ENCODE results near the gene DNAJB11.
"Not testable (repeated sequence)": the region's sequence is repeated elsewhere in the genome, so short reads cannot be mapped to it uniquely, and the experiment has no call there.

DNAJB11 gene

GRCh38 chr3:186552408-186553031, 18.0 kb upstream of the DNAJB11 start:
- Histone ChIP-seq H3K27ac (ENCODE audit: low read depth in 2 of 2, low read length in 2 of 2) (no peak overlapping the region), H3K27me3 (ENCODE audit: control insufficient read depth in 2 of 2, insufficient read depth in 2 of 2, low read length in 2 of 2) (no peaks in the 10 kb centered on the region), H3K9me3 (ENCODE audit: control insufficient read depth in 2 of 2, low read length in 2 of 2) (no peaks in the 10 kb centered on the region), H3K9ac (ENCODE audit: low read depth in 1 of 2, low read length in 2 of 2) (no peak overlapping the region), H3K4me3 (ENCODE audit: low read length in 2 of 2) (no peak overlapping the region), H3K36me3 (ENCODE audit: control insufficient read depth in 2 of 2, insufficient read depth in 2 of 2, low read length in 2 of 2) (peaks cover 28 to 48% of the 10 kb centered on the region in 2 donors), H3K4me1 (ENCODE audit: control insufficient read depth in 2 of 2, insufficient read depth in 2 of 2, low read length in 2 of 2) (peaks cover 0 to 5% of the 10 kb centered on the region in 2 donors)

- no peak overlapping the region for H3K27ac ChIP-seq (ENCODE audit: low read depth in 2 of 2, low read length in 2 of 2)
- no peaks in the 10 kb centered on the region for H3K9me3 ChIP-seq (ENCODE audit: control insufficient read depth in 2 of 2, low read length in 2 of 2)
- no peaks in the 10 kb centered on the region for H3K27me3 ChIP-seq (ENCODE audit: control insufficient read depth in 2 of 2, insufficient read depth in 2 of 2, low read length in 2 of 2)
- H3K9ac ChIP-seq (ENCODE audit: low read depth in 1 of 2, low read length in 2 of 2) = no peak overlapping the region
- no peak overlapping the region for H3K4me3 ChIP-seq (ENCODE audit: low read length in 2 of 2)
- H3K36me3 ChIP-seq (ENCODE audit: control insufficient read depth in 2 of 2, insufficient read depth in 2 of 2, low read length in 2 of 2) = peaks cover 3 to 11% of the 10 kb centered on the region in 2 donors
- H3K4me1 ChIP-seq (ENCODE audit: control insufficient read depth in 2 of 2, insufficient read depth in 2 of 2, low read length in 2 of 2) = peaks cover 8 to 10% of the 10 kb centered on the region in 2 donors
Observed at GRCh38 chr3:186564586-186564985, 5.9 kb upstream of the DNAJB11 start.

GRCh38 chr3:186566772-186567071, 3.8 kb upstream of the DNAJB11 start:
- H3K36me3 ChIP-seq (ENCODE audit: control insufficient read depth in 2 of 2, insufficient read depth in 2 of 2, low read length in 2 of 2) = peaks cover 3 to 11% of the 10 kb centered on the region in 2 donors
- H3K9ac ChIP-seq (ENCODE audit: low read depth in 1 of 2, low read length in 2 of 2) = peak overlapping the region; percentile 98 to 99
- H3K27me3 ChIP-seq (ENCODE audit: control insufficient read depth in 2 of 2, insufficient read depth in 2 of 2, low read length in 2 of 2) = no peaks in the 10 kb centered on the region
- peak overlapping the region; percentile 97 to 98 for H3K27ac ChIP-seq (ENCODE audit: low read depth in 2 of 2, low read length in 2 of 2)
- peaks cover 20 to 21% of the 10 kb centered on the region in 2 donors for H3K4me1 ChIP-seq (ENCODE audit: control insufficient read depth in 2 of 2, insufficient read depth in 2 of 2, low read length in 2 of 2)
- no peaks in the 10 kb centered on the region for H3K9me3 ChIP-seq (ENCODE audit: control insufficient read depth in 2 of 2, low read length in 2 of 2)
- peak overlapping the region; percentile 94 to 98 for H3K4me3 ChIP-seq (ENCODE audit: low read length in 2 of 2)

GRCh38 chr3:186567072-186567921, 3.2 kb upstream of the DNAJB11 start, which contains the start of gene TBCCD1:
Gene TBCCD1 (minus strand): TSS chr3:186567339. CDS start chr3:186564329, 3,010 bp downstream.
- Histone ChIP-seq H3K4me1 (ENCODE audit: control insufficient read depth in 2 of 2, insufficient read depth in 2 of 2, low read length in 2 of 2) (peaks cover 23 to 25% of the 10 kb centered on the region in 2 donors), H3K36me3 (ENCODE audit: control insufficient read depth in 2 of 2, insufficient read depth in 2 of 2, low read length in 2 of 2) (peaks cover 3 to 11% of the 10 kb centered on the region in 2 donors), H3K9ac (ENCODE audit: low read depth in 1 of 2, low read length in 2 of 2) (peak within 1 kb of the TSS; percentile 98 to 99), H3K4me3 (ENCODE audit: low read length in 2 of 2) (peak within 1 kb of the TSS; percentile 94 to 98), H3K9me3 (ENCODE audit: control insufficient read depth in 2 of 2, low read length in 2 of 2) (no peaks in the 10 kb centered on the region), H3K27ac (ENCODE audit: low read depth in 2 of 2, low read length in 2 of 2) (peak within 1 kb of the TSS; percentile 97 to 98), H3K27me3 (ENCODE audit: control insufficient read depth in 2 of 2, insufficient read depth in 2 of 2, low read length in 2 of 2) (no peaks in the 10 kb centered on the region)

- Histone ChIP-seq H3K4me1 (ENCODE audit: control insufficient read depth in 2 of 2, insufficient read depth in 2 of 2, low read length in 2 of 2) (peaks cover 23 to 25% of the 10 kb centered on the region in 2 donors), H3K4me3 (ENCODE audit: low read length in 2 of 2) (peak overlapping the region; percentile 82 to 98), H3K9ac (ENCODE audit: low read depth in 1 of 2, low read length in 2 of 2) (peak overlapping the region; percentile 42 to 63), H3K36me3 (ENCODE audit: control insufficient read depth in 2 of 2, insufficient read depth in 2 of 2, low read length in 2 of 2) (peaks cover 8 to 13% of the 10 kb centered on the region in 2 donors), H3K27ac (ENCODE audit: low read depth in 2 of 2, low read length in 2 of 2) (peak overlapping the region in 1 of 2 donors; percentile 76)
- not testable (repeated sequence) for H3K27me3 ChIP-seq (ENCODE audit: control insufficient read depth in 2 of 2, insufficient read depth in 2 of 2, low read length in 2 of 2); H3K9me3 ChIP-seq (ENCODE audit: control insufficient read depth in 2 of 2, low read length in 2 of 2)
Observed at GRCh38 chr3:186569361-186569760, 1.2 kb upstream of the DNAJB11 start.

- peak overlapping the region; percentile 59 to 76 for H3K27ac ChIP-seq (ENCODE audit: low read depth in 2 of 2, low read length in 2 of 2)
- H3K4me1 ChIP-seq (ENCODE audit: control insufficient read depth in 2 of 2, insufficient read depth in 2 of 2, low read length in 2 of 2) = peaks cover 23 to 25% of the 10 kb centered on the region in 2 donors
- peak overlapping the region; percentile 42 to 63 for H3K9ac ChIP-seq (ENCODE audit: low read depth in 1 of 2, low read length in 2 of 2)
- H3K27me3 ChIP-seq (ENCODE audit: control insufficient read depth in 2 of 2, insufficient read depth in 2 of 2, low read length in 2 of 2) = no peaks in the 10 kb centered on the region
- no peaks in the 10 kb centered on the region for H3K9me3 ChIP-seq (ENCODE audit: control insufficient read depth in 2 of 2, low read length in 2 of 2)
- H3K36me3 ChIP-seq (ENCODE audit: control insufficient read depth in 2 of 2, insufficient read depth in 2 of 2, low read length in 2 of 2) = peaks cover 8 to 16% of the 10 kb centered on the region in 2 donors
- H3K4me3 ChIP-seq (ENCODE audit: low read length in 2 of 2) = peak overlapping the region; percentile 82 to 98
Observed at GRCh38 chr3:186569779-186570095, 783 bp upstream of the DNAJB11 start.

GRCh38 chr3:186570941-186571643, 572 bp downstream of the DNAJB11 start:
- Histone ChIP-seq H3K27ac (ENCODE audit: low read depth in 2 of 2, low read length in 2 of 2) (peak overlapping the region; percentile 90 to 94), H3K4me1 (ENCODE audit: control insufficient read depth in 2 of 2, insufficient read depth in 2 of 2, low read length in 2 of 2) (peaks cover 23 to 24% of the 10 kb centered on the region in 2 donors), H3K36me3 (ENCODE audit: control insufficient read depth in 2 of 2, insufficient read depth in 2 of 2, low read length in 2 of 2) (peaks cover 17 to 29% of the 10 kb centered on the region in 2 donors), H3K9ac (ENCODE audit: low read depth in 1 of 2, low read length in 2 of 2) (peak overlapping the region; percentile 94 to 95), H3K9me3 (ENCODE audit: control insufficient read depth in 2 of 2, low read length in 2 of 2) (no peaks in the 10 kb centered on the region), H3K4me3 (ENCODE audit: low read length in 2 of 2) (peak overlapping the region; percentile 98 to 99), H3K27me3 (ENCODE audit: control insufficient read depth in 2 of 2, insufficient read depth in 2 of 2, low read length in 2 of 2) (no peaks in the 10 kb centered on the region)

GRCh38 chr3:186571644-186572013, 1.1 kb downstream of the DNAJB11 start:
- Histone ChIP-seq H3K4me1 (ENCODE audit: control insufficient read depth in 2 of 2, insufficient read depth in 2 of 2, low read length in 2 of 2) (peaks cover 20 to 23% of the 10 kb centered on the region in 2 donors), H3K4me3 (ENCODE audit: low read length in 2 of 2) (peak overlapping the region; percentile 98 to 99), H3K36me3 (ENCODE audit: control insufficient read depth in 2 of 2, insufficient read depth in 2 of 2, low read length in 2 of 2) (peaks cover 21 to 35% of the 10 kb centered on the region in 2 donors), H3K27ac (ENCODE audit: low read depth in 2 of 2, low read length in 2 of 2) (no peak overlapping the region), H3K9ac (ENCODE audit: low read depth in 1 of 2, low read length in 2 of 2) (peak overlapping the region; percentile 94 to 95), H3K9me3 (ENCODE audit: control insufficient read depth in 2 of 2, low read length in 2 of 2) (no peaks in the 10 kb centered on the region), H3K27me3 (ENCODE audit: control insufficient read depth in 2 of 2, insufficient read depth in 2 of 2, low read length in 2 of 2) (no peaks in the 10 kb centered on the region)

GRCh38 chr3:186577521-186577920, 7.0 kb downstream of the DNAJB11 start:
- peaks cover 54 to 85% of the 10 kb centered on the region in 2 donors for H3K36me3 ChIP-seq (ENCODE audit: control insufficient read depth in 2 of 2, insufficient read depth in 2 of 2, low read length in 2 of 2)
- H3K4me1 ChIP-seq (ENCODE audit: control insufficient read depth in 2 of 2, insufficient read depth in 2 of 2, low read length in 2 of 2) = no peaks in the 10 kb centered on the region
- no peak overlapping the region for H3K4me3 ChIP-seq (ENCODE audit: low read length in 2 of 2)
- H3K9me3 ChIP-seq (ENCODE audit: control insufficient read depth in 2 of 2, low read length in 2 of 2) = no peaks in the 10 kb centered on the region
- no peaks in the 10 kb centered on the region for H3K27me3 ChIP-seq (ENCODE audit: control insufficient read depth in 2 of 2, insufficient read depth in 2 of 2, low read length in 2 of 2)
- no peak overlapping the region for H3K9ac ChIP-seq (ENCODE audit: low read depth in 1 of 2, low read length in 2 of 2)
- no peak overlapping the region for H3K27ac ChIP-seq (ENCODE audit: low read depth in 2 of 2, low read length in 2 of 2)

- Histone ChIP-seq H3K4me3 (ENCODE audit: low read length in 2 of 2) (no peak overlapping the region), H3K27me3 (ENCODE audit: control insufficient read depth in 2 of 2, insufficient read depth in 2 of 2, low read length in 2 of 2) (no peaks in the 10 kb centered on the region), H3K4me1 (ENCODE audit: control insufficient read depth in 2 of 2, insufficient read depth in 2 of 2, low read length in 2 of 2) (no peaks in the 10 kb centered on the region), H3K9me3 (ENCODE audit: control insufficient read depth in 2 of 2, low read length in 2 of 2) (no peaks in the 10 kb centered on the region), H3K36me3 (ENCODE audit: control insufficient read depth in 2 of 2, insufficient read depth in 2 of 2, low read length in 2 of 2) (peaks cover 69 to 92% of the 10 kb centered on the region in 2 donors), H3K27ac (ENCODE audit: low read depth in 2 of 2, low read length in 2 of 2) (no peak overlapping the region), H3K9ac (ENCODE audit: low read depth in 1 of 2, low read length in 2 of 2) (no peak overlapping the region)
Observed at GRCh38 chr3:186580785-186581184, 10.3 kb downstream of the DNAJB11 start.
